Dermis blood vessel endothelial cell (primary cell): ENCODE results near the gene FADD. TPM values are rescaled to one million over a fixed set of nuclear protein-coding genes. Genes with fewer than 3 reads are reported as not detected.
A peak's percentile ranks its signal among the peaks of the same experiment; 100 is the strongest.

Experiments used
- DNase-seq: peaks from one replicate; pipeline ENCODE4 v3.0.0; 2010
- total RNA-seq: library from RNA; depleted of rRNA; stranded (reverse); fragments of >200 nt; gene quantifications from 2 replicates; pipeline ENCODE4 v1.2.3, GENCODE V29; 2014

Gene FADD, protein sequence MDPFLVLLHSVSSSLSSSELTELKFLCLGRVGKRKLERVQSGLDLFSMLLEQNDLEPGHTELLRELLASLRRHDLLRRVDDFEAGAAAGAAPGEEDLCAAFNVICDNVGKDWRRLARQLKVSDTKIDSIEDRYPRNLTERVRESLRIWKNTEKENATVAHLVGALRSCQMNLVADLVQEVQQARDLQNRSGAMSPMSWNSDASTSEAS
- total RNA-seq: 55.2 and 56.7 TPM in 2 replicates

DNA sequence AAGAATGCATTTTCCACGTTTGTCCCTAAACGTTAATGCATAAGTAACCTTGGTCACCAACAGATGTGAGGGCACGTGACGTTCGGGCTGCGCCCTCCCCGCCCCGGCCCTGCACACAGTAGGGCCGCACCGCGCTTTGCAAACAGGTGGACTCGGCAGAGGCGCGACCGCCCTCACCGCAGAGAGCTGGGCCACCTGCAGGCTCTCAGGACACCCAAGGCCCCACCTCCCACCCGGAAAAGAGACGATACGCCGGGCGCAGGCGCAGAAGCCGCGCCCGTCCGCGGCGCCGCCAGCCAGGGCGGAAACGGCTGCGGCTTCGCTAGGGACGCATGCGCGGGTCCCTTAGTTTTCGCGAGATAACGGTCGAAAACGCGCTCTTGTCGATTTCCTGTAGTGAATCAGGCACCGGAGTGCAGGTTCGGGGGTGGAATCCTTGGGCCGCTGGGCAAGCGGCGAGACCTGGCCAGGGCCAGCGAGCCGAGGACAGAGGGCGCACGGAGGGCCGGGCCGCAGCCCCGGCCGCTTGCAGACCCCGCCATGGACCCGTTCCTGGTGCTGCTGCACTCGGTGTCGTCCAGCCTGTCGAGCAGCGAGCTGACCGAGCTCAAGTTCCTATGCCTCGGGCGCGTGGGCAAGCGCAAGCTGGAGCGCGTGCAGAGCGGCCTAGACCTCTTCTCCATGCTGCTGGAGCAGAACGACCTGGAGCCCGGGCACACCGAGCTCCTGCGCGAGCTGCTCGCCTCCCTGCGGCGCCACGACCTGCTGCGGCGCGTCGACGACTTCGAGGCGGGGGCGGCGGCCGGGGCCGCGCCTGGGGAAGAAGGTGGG, at the start of gene FADD:
Gene FADD, plus strand, starts transcription at position 377 of the 831 bp plus-strand sequence. Its CDS starts 164 bp downstream, at position 541.
- peak; percentile 96 for DNase-seq

DNA sequence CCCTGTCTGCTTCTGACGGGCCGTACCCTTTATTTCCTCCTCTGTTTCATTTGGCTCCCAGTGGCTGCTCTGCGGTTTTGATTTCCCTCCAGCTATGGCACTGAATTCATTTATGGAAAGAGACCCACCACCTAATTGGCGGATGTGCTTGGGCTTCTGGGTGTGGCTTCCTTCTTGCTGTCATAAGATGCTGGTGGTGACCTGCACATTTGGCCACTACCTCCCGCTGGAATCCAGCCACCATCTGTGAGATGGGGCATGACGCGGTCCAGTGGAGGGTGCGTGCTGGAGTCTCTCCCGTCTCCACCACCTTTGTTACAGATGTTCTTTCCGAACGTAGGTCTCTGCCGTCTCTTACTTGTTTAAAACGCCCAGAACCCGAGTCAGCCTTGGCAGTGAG, 47.7 kb upstream of the FADD start:
- no peak for DNase-seq

DNA sequence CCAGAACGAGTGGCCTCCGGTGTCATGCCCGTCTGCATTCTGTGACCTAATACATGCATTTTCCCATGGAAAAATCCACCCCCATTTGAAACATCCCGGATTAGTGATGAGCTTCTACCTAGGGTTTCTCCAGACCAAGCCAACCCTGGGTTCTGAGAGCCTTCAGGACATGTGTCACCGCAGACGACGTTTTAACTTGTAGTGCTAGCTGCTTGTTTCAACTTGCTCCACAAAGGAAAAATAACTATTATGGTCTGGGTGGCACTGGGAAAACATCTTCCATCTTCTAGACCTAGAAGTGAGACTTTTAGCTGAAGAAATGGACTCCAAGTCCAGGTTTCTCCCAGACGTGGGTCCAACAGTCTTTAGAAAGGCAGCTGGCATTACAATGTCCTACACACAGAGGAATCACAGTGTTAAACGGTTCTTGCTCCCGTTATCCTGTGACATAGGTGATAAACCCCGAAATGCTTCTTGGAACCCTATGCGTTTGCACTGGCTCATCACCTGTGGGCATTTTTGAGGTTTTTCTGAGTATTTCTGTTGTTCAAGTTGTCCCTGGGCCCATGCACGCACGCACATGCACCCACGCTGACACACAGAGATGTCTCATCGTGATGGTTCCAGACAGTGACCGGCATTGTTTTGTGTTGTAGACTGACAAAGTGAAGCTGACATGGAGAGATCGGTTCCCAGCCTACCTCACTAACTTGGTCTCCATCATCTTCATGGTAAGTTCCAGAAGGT, 46.6 kb upstream of the FADD start:
- no peak for DNase-seq

DNA sequence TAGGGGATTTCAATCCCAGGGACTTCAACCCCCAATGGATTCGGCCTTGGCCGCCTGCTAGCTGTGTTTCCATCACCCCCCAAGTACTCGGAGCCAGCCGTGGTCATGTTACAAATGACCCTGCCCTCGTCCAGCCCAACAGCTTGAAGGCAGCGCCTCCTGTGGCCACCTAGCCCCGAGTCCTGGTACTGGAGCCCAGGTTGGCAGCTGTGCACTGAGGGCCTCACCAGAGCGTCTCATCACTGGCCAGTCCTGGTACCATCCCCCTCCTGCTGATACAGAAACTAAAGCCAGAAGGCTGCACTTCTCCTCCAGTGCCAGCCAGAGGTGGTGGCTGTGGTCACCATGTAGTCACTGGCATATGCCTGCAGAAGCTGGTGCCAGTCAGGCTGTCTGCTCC, 44.9 kb upstream of the FADD start:
- DNase-seq: peak; percentile 40

DNA sequence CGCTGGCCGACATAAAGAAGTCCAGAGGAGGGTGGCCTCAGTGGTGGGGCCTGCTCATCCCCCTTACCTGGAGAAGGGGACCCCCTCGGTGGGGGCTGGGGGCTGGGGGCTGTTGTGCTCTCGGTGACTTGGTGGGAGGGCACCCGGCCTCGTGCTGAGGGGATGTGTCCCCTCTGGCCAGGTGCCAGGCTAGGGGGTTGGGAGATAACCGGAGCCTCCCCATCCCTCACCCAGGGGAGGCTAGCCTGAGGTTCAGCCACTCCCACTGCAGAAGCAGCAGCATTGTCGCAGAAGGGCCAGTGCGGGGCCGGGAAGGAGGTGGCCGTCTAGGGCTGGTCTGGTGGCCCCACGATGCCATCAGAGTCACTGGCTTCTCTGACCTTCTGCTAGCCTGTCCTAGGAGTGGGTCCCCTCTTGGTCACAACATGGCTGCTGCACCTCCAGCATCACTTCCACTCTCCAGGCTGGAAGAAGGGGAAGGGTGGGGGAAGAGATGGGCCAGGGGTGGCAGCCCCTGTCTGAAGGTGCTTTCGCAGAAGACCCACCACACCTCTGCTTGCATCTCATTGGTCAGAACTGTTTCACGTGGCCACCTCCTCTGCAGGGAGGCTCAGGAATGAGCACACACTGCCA, 44.2 kb upstream of the FADD start:
- DNase-seq: no peak

DNA sequence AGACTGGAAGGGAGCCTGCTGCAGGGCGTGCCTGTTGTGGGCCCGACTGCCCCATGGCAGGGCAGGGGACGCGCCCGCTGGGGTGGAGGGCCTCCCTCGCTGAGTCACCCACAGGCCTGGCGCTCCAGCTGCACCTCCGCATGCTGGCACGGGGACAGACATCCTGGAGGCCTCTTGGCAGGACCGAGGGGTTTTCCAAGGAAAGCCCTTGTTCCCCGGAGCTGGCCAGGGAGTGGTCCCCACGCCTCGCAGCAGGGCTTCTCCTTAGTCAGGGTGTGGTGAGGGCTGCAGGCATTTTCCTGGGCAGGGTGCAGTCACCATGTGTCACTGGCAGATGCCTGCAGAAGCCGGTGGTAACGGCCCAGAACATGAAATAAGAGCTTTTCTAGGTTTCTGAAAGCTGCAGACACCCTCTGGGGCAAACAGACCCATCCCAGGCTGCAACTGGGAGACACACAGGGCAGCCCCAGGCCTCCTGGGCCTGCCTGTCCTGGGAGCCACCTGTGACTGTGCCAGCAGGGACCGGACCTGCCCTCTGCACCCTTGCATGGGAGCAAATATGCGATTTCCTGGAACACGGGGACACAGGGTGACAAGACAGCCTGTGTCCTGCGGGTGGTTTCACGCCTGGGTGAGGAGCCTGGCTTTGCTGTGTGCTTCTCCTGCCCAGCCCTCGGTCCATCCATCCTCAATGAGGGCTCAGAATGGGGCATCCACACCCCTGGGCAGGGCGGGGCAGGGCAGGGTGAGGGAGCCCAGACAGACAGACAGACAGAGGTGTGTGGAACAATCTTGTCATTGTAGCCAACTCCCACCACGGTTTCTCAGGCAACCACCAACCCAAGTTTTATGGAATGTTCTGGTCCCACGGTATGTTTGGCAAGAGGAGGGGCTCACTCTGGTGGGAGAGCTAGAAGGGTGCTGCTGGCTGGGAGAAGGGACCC, 43.2 kb upstream of the FADD start:
- DNase-seq: peak; percentile 23

DNA sequence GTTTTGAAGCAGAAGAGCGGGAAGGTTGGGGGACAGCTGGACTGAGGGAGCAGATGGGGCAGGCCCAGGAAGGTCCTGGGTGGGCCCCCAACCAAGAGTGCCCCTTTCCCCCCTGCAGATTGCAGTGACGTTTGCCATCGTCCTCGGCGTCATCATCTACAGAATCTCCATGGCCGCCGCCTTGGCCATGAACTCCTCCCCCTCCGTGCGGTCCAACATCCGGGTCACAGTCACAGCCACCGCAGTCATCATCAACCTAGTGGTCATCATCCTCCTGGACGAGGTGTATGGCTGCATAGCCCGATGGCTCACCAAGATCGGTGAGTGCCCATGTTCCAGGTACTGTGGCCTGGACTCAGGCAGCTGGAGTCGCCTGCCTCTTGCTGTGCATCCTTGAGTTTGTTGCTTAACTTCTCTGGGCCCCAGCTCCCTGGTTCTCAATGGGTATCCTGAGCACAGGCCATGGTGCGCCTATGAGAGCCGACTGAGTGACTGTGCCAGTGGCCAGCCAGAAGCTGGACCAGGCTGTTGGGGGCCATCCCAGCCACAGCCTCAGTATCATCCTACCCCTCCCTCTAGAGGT, 42.0 kb upstream of the FADD start:
- DNase-seq: no peak

DNA sequence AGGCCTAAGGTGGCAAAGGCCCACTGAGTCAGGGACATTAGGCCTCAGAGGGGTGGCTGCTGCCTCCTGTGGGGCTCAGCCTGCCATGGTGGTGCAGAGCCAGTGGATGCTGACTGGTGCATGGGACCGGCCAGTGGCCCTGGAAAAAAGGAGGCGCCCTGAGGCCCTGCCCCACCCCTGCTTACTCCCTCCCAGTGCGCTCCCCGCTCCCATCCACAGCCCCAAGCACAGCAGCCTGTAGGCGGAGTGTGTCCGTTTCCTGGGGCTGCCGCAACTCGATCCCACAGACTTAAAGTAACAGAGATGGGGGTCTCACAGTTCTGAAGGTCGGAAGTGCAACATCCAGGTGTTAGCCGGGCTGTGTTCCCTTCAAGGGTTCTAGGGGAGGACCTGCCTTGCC, 38.4 kb upstream of the FADD start:
- DNase-seq: no peak

DNA sequence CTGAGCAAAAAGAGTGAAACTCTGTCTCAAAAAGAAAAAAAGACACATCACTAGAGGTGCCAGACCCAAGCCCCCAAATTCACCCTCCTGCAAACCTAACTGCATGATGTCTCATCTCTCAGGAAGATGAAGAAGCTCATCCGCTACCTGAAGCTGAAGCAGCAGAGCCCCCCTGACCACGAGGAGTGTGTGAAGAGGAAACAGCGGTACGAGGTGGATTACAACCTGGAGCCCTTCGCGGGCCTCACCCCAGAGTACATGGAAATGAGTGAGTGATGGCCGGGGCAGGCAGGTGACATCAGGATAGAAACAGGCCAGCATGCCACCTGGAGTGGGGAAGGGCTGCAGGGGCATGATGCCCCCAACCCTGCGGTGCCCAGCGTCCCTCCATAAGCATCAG, 36.0 kb upstream of the FADD start:
- no peak for DNase-seq

DNA sequence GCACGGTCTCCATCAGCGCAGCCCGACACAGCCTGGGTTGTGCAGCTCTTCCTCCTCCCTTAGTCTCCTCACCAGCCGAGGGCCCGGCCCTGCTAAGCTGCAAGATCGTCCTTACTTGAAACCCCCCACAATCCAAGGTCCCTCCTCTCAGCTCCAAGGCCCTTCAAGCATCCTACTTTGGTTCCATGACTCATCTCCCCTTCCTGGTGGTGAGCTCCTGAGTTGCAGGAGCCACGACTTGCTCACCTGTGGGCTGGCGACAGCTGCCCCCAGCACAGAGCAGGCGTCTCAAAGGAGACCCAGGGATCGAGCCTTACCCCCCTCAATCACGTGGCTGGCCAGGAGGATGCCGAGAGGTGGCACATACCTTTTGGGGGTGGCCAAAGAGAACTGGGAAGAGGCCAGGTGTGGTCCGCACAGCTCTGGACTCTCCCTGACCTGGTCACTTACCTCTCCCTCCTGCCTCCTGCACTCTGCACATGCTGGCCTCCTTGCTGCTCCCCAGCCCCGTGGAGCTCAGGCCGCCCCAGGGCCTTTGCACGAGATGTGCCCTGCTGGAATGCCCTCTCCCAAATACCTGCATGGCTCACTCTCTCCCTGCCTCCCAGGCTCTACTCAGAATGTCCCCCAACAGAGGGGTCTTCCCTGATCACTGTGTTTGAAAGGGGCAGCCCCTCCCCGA, 35.2 kb upstream of the FADD start:
- no peak for DNase-seq

DNA sequence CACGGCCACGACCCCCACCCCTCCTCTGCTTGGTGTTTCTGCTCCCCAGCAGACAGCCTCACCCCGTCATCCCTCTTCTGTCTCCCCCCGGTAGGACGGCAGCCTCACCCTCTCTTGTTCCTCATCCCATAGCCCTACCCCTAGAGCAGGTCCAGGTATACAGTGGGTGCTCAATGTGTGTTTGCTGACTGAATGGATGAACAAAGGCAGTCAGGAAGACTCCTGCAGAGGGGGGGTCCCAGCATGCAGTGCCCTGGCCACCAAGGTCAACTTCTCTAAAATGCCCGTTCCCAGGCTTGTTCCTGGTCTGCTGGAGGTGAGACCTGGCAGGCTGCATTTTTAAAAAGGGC, 34.7 kb upstream of the FADD start:
- no peak for DNase-seq

DNA sequence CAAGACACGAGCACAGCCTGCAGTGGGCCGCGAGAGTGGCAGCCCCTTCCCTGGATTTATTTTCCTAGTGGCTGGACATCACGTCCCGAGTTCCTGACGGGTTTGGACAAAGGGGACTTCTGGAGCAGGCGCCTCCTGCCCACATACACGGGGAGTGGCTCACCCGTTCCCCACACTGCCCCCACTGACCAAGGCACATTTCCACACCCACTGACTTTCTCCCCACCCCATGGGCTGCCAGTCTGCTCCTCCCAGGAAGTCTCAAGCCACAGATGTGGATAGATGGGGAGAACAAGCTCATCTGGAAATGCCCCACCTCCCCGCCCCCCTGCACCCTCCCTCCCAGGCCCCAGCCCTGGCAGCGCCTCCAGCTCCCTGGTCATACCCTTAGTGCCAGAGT, 34.0 kb upstream of the FADD start:
- no peak for DNase-seq

DNA sequence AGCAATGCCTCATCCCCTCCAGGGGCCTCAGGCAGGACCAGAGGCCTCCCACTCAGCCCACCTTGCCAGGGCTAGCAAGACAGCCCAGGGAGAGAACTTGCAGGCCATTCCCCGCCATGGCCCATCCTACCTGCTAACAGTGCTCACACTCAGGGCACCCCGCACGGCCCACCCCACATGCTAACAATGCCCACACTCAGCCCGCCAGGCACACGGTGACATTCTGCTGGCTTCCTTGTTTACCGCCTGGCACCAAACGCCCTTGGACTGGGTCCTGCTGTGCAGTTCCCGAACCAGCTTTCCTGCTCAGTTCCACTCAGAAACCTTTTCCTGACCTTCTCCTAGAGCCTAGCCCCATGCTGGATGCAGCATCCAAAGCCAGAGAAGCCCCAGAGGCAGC, 33.5 kb upstream of the FADD start:
- no peak for DNase-seq

DNA sequence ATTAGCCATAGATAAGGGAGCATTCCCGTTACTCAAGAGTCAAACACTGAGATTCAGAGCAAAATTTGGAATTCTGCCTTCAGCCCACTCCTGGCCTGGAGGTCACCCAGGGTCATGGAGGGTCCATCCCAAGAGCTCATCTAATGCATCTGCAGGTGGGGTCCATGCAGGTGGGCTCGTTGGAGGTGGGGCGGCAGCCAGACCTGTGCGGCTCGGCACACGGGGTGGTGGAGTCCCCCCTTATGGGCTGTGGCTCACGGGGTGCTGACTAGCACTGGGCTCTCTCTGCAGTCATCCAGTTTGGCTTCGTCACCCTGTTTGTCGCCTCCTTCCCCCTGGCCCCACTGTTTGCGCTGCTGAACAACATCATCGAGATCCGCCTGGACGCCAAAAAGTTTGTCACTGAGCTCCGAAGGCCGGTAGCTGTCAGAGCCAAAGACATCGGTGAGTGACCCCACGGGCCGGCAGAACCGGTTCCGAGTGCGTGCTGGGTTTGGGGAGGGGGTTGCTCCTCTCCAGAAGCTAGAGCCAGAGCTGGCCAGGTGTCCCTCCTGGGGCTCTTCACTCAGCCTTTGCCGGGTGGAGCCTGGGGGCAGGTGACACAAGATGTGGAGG, 32.4 kb upstream of the FADD start:
- no peak for DNase-seq

DNA sequence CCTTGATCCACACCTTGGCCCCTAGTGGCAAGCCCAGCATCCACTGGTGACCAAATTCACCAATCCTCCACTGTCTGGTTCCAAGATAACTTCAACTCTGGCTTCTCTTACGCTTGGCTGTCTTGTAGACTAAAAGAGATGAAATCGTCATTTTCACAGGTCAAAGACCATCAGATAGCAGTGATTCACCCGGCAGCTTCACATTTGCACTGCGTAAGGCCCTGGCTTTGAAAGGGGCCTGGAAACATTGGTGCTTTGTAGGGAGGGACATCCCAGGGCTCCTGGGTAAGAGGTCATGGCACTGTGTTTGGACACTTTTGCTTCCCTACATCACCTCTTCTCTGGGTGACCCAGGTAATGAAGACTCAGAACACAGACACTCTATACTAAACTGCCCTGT, 30.1 kb upstream of the FADD start:
- no peak for DNase-seq

DNA sequence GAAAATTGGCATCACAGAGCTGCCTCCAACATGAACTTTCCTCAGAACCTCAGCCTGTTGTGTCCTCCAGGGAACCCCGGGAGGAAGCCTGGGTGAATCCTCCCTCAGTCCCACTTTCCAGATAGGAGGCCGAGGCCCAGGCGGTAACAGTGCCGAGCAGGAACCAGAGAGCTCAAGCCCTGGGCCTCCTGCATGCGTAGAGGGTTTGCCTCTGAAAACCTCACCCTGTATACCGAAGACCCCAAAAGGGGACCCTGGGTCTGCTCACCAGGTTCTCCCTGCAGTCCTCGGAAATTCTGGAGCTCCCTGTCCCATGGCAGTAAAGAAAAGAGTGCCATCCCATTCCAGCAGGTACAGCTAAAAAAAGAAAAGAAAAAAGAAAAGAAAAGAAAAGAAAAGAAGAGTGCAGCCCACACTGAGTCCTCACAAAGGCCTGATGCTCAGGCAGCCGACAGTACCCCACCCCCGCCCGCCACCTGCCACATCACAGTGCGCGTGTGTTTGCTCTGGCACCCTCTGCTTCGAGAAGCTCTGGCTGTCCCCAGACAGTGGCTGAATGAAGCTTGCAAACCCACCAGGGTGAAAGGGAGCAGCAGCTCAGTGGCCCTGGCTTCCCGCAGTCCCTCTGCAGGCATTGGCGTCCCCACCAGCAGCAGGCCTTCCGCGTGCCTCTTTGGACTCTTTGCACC, 28.4 kb upstream of the FADD start:
- no peak for DNase-seq

DNA sequence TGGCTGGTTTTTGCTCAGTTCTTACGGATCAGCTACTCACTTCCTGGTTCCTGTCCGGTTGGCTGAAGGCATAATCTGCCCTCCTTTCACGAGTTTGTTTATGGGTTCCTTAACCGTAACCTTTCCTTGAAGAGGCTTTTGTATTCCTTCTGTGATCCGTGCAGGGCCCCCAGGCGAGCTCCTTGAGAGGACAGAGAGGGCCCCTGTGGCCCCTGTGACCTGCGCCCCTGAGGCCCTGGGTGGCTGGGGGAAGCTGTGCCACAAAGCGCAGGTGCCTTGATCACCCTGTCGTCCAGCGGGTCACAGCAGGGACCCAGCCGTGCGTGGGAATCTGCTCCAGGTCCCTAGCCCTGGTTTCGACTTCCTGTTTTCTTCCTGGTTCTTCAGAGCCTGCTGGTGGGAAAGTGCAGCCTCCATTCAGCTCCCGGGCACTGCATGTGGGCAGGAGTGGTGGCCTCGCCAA, 27.8 kb upstream of the FADD start:
- peak; percentile 18 for DNase-seq

DNA sequence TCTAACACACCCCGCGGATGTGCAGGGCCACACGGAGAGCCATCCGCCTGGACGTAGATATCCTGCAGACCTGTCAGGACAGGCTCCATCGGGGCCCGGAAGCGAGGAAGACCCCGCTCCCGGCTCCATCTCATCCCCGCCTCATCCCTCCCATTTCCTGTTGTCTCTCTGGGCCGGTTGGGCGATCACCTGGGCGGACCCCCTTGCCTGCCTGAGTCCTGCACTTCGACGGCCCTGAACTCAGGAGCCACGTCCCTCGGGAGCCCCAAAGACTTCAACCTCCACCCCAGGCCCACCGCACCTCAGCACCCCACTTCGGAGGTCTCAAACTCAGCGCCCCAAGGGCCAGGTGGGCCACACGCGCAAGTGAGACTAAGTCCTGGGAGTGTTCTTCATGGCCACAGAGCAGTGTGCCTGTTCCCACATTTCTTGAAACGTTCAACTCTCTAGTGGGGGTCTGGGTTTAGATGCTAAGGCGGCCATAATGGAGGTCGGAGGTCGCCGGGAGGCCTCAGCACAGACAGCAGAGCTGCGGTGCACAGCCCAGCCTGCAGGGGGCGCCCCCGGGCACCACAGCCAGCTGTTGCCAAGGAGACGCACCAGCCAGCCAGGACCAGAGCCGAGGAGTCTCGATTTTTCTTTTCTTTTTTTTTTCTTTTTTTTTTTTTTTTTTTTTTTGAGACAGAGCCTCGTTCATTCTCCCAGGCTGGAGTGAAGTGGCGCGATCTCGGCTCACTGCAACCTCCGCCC, 26.0 kb upstream of the FADD start:
- DNase-seq: peak; percentile 41

DNA sequence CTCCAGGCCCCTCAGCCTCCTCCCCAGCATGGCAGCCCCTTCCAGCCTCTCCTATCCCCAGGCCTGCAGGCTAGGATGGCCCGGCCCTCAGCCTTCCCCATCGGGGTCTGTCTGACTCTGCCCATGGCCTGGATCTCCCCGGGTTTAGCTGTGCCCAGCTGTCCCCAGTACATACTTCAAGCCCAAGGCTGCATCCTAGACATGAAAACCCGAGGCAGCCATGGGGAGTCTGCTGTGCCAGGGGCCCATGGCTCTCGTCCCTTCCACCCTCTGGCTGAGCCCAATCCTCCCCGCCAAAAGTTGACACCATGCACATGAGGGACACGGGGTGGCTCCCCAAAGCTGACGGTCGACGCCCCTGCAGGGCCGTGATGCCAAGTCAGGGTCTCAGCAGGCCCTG, 22.2 kb upstream of the FADD start:
- DNase-seq: no peak
